ENCODE results near the gene TMEM150B.

The TMEM150B gene

GRCh38 chr19:55325172-55325571, at the start of gene TMEM150B:
Gene TMEM150B (minus strand): TSS chr19:55325341. CDS start chr19:55321036, 4,305 bp downstream.
- no peak for DNase-seq (ENCODE audit: low read depth in 1 of 2, low spot score in 1 of 2)
- in situ Hi-C loops (cut with HindIII; ENCODE audit: low pct_unique_long_range_greater_than_20kb, low sequenced_read_pairs) = no loop called here
- no peak for TF ChIP-seq JUND (IDR thresholded peaks at IDR 0.05; ENCODE audit: low read depth)

- TF ChIP-seq JUND (IDR thresholded peaks at IDR 0.05; ENCODE audit: low read depth) = no peak
- in situ Hi-C loops (cut with HindIII; ENCODE audit: low pct_unique_long_range_greater_than_20kb, low sequenced_read_pairs) = no loop called here
- no peak for DNase-seq (ENCODE audit: low read depth in 1 of 2, low spot score in 1 of 2)
Observed at GRCh38 chr19:55373993-55374757, 49.0 kb upstream of the TMEM150B start.

- TF ChIP-seq JUND (IDR thresholded peaks at IDR 0.05; ENCODE audit: low read depth) = no peak
- in situ Hi-C loops (cut with HindIII; ENCODE audit: low pct_unique_long_range_greater_than_20kb, low sequenced_read_pairs) = no loop called here
- no peak for DNase-seq (ENCODE audit: low read depth in 1 of 2, low spot score in 1 of 2)
Observed at GRCh38 chr19:55373306-55373992, 48.3 kb upstream of the TMEM150B start.

GRCh38 chr19:55372316-55373081, 47.4 kb upstream of the TMEM150B start:
- DNase-seq (ENCODE audit: low read depth in 1 of 2, low spot score in 1 of 2) = no peak
- in situ Hi-C loops (cut with HindIII; ENCODE audit: low pct_unique_long_range_greater_than_20kb, low sequenced_read_pairs) = no loop called here
- TF ChIP-seq JUND (IDR thresholded peaks at IDR 0.05; ENCODE audit: low read depth) = no peak

- in situ Hi-C loops (cut with HindIII; ENCODE audit: low pct_unique_long_range_greater_than_20kb, low sequenced_read_pairs) = no loop called here
- no peak for TF ChIP-seq JUND (IDR thresholded peaks at IDR 0.05; ENCODE audit: low read depth)
- DNase-seq (ENCODE audit: low read depth in 1 of 2, low spot score in 1 of 2) = no peak
Observed at GRCh38 chr19:55370305-55370988, 45.3 kb upstream of the TMEM150B start, which contains the start of gene IL11. Gene IL11 (minus strand): TSS chr19:55370463. CDS start chr19:55370310, 153 bp downstream.

- in situ Hi-C loops (cut with HindIII; ENCODE audit: low pct_unique_long_range_greater_than_20kb, low sequenced_read_pairs) = no loop called here
- TF ChIP-seq JUND (IDR thresholded peaks at IDR 0.05; ENCODE audit: low read depth) = no peak
- peak; percentile 51 to 85 for DNase-seq (ENCODE audit: low read depth in 1 of 2, low spot score in 1 of 2)
Observed at GRCh38 chr19:55369653-55370304, 44.6 kb upstream of the TMEM150B start.

GRCh38 chr19:55368701-55369563, 43.8 kb upstream of the TMEM150B start:
- TF ChIP-seq JUND (IDR thresholded peaks at IDR 0.05; ENCODE audit: low read depth) = no peak
- no peak for DNase-seq (ENCODE audit: low read depth in 1 of 2, low spot score in 1 of 2)
- in situ Hi-C loops (cut with HindIII; ENCODE audit: low pct_unique_long_range_greater_than_20kb, low sequenced_read_pairs) = no loop called here

GRCh38 chr19:55368106-55368505, 43.0 kb upstream of the TMEM150B start:
- DNase-seq (ENCODE audit: low read depth in 1 of 2, low spot score in 1 of 2) = no peak
- in situ Hi-C loops (cut with HindIII; ENCODE audit: low pct_unique_long_range_greater_than_20kb, low sequenced_read_pairs) = no loop called here
- no peak for TF ChIP-seq JUND (IDR thresholded peaks at IDR 0.05; ENCODE audit: low read depth)

- no peak for DNase-seq (ENCODE audit: low read depth in 1 of 2, low spot score in 1 of 2)
- TF ChIP-seq JUND (IDR thresholded peaks at IDR 0.05; ENCODE audit: low read depth) = no peak
- in situ Hi-C loops (cut with HindIII; ENCODE audit: low pct_unique_long_range_greater_than_20kb, low sequenced_read_pairs) = no loop called here
Observed at GRCh38 chr19:55366790-55367189, 41.6 kb upstream of the TMEM150B start.

GRCh38 chr19:55365964-55366363, 40.8 kb upstream of the TMEM150B start:
- no peak for DNase-seq (ENCODE audit: low read depth in 1 of 2, low spot score in 1 of 2)
- in situ Hi-C loops (cut with HindIII; ENCODE audit: low pct_unique_long_range_greater_than_20kb, low sequenced_read_pairs) = no loop called here
- no peak for TF ChIP-seq JUND (IDR thresholded peaks at IDR 0.05; ENCODE audit: low read depth)

- DNase-seq (ENCODE audit: low read depth in 1 of 2, low spot score in 1 of 2) = no peak
- TF ChIP-seq JUND (IDR thresholded peaks at IDR 0.05; ENCODE audit: low read depth) = no peak
- in situ Hi-C loops (cut with HindIII; ENCODE audit: low pct_unique_long_range_greater_than_20kb, low sequenced_read_pairs) = no loop called here
Observed at GRCh38 chr19:55365245-55365644, 40.1 kb upstream of the TMEM150B start.
